IMR-90 (cell line): ENCODE measurements around the gene CDC14A. TPM values are rescaled to one million over a fixed set of nuclear protein-coding genes. Genes with fewer than 3 reads are reported as not detected.

Experiments
- ATAC-seq: fragments of 200-7000 bp; cut with Tn5 transposase; 2 replicates; pipeline ENCODE4 v1.9.1; 2020; ENCODE audit warnings: low read depth, mild to moderate bottlenecking, moderate library complexity
- BruUV-seq: library from RNA; stranded (reverse); fragments of 400-500 nt; replicated peaks from 2 replicates; lab custom pipeline; 2021; lab: Mats Ljungman, UMichigan
- CTCF ChIA-PET: fragments of 300-600 bp; formaldehyde crosslinking; extraction: SDS; loops from one replicate; lab custom pipeline; 2021; ENCODE audit warnings: antibody characterized with exemption; lab: Yijun Ruan, JAX
- POLR2A ChIA-PET: fragments of 300-600 bp; sonication (Branson Sonifier 250); formaldehyde crosslinking; loops from one replicate; lab custom pipeline; 2022; ENCODE audit warnings: antibody characterized with exemption; ENCODE audit not compliant: unreplicated experiment; lab: Charles Lee
- DNase-seq: peaks from one replicate; pipeline ENCODE4 v3.0.0; 2013
- H2AFZ ChIP-seq: replicated peaks from 2 replicates; pipeline ENCODE3; 2013; ENCODE audit warnings: low read length, mild to moderate bottlenecking; ENCODE audit not compliant: poor library complexity
- H2AK5ac ChIP-seq: 2 replicates; pipeline ENCODE4 v1.6.1; 2013; ENCODE audit warnings: low read depth, low read length, inconsistent platforms
- H2AK9ac ChIP-seq: replicated peaks from 2 replicates; pipeline ENCODE3; 2013; ENCODE audit warnings: mild to moderate bottlenecking, low read depth, low read length, moderate library complexity; ENCODE audit not compliant: poor library complexity
- H2BK120ac ChIP-seq: 2 replicates; pipeline ENCODE4 v1.6.1; 2013; ENCODE audit warnings: low read depth, low read length, inconsistent platforms
- H2BK15ac ChIP-seq: 3 replicates; pipeline ENCODE4 v1.6.1; 2013; ENCODE audit warnings: low read depth, low read length, inconsistent platforms
- H2BK20ac ChIP-seq: 2 replicates; pipeline ENCODE4 v1.6.1; 2013; ENCODE audit warnings: low read depth, mild to moderate bottlenecking, inconsistent platforms, low read length, moderate library complexity
- H2BK5ac ChIP-seq: 2 replicates; pipeline ENCODE4 v1.6.1; 2013; ENCODE audit warnings: mild to moderate bottlenecking, low read depth, low read length, inconsistent platforms; ENCODE audit not compliant: poor library complexity, severe bottlenecking
- H3K14ac ChIP-seq: replicated peaks from 2 replicates; pipeline ENCODE4 v1.6.1; 2013; ENCODE audit warnings: low read depth, low read length, inconsistent platforms
- H3K18ac ChIP-seq: 2 replicates; pipeline ENCODE4 v1.6.1; 2013; ENCODE audit warnings: low read depth, low read length, control low read depth
- H3K23ac ChIP-seq: 2 replicates; pipeline ENCODE4 v1.6.1; 2013; ENCODE audit warnings: low read depth, low read length, inconsistent platforms
- H3K27ac ChIP-seq: 2 replicates; pipeline ENCODE4 v1.5.1; 2013; ENCODE audit warnings: mild to moderate bottlenecking, control low read depth, low read length; ENCODE audit not compliant: insufficient read depth
- H3K27me3 ChIP-seq: 2 replicates; pipeline ENCODE4 v1.6.1; 2013; ENCODE audit warnings: low read length; ENCODE audit not compliant: control insufficient read depth, insufficient read depth
- H3K36me3 ChIP-seq: 2 replicates; pipeline ENCODE4 v1.6.1; 2013; ENCODE audit warnings: low read length, mixed read lengths; ENCODE audit not compliant: control insufficient read depth, insufficient read depth
- H3K4ac ChIP-seq: 2 replicates; pipeline ENCODE4 v1.6.1; 2013; ENCODE audit warnings: low read depth, low read length, inconsistent platforms
- H3K4me1 ChIP-seq: 2 replicates; pipeline ENCODE4 v1.6.1; 2013; ENCODE audit warnings: low read length, mixed read lengths; ENCODE audit not compliant: control insufficient read depth, insufficient read depth
- H3K4me2 ChIP-seq: 2 replicates; pipeline ENCODE4 v1.6.1; 2013; ENCODE audit warnings: low read depth, mild to moderate bottlenecking, control low read depth, low read length, moderate library complexity
- H3K4me3 ChIP-seq: 2 replicates; pipeline ENCODE4 v1.5.1; 2013; ENCODE audit warnings: low read depth, mild to moderate bottlenecking, control low read depth, low read length, moderate library complexity; ENCODE audit not compliant: insufficient read depth
- H3K56ac ChIP-seq: 2 replicates; pipeline ENCODE4 v1.6.1; 2013; ENCODE audit warnings: low read length, inconsistent platforms; ENCODE audit not compliant: insufficient read depth; ENCODE audit errors: extremely low read depth
- H3K79me1 ChIP-seq, 2 experiments: 2 replicates each; pipeline ENCODE4 v1.6.1; 2013; ENCODE audit warnings: low read length in 2 of 2, inconsistent platforms in 1 of 2, low read depth in 1 of 2
- H3K9ac ChIP-seq: 2 replicates; pipeline ENCODE4 v1.6.1; 2013; ENCODE audit warnings: low read depth, low read length, control low read depth
- H3K9me1 ChIP-seq: 2 replicates; pipeline ENCODE4 v1.6.1; 2013; ENCODE audit warnings: low read length, inconsistent platforms; ENCODE audit not compliant: insufficient read depth
- H3K9me3 ChIP-seq: 2 replicates; pipeline ENCODE4 v1.6.1; 2013; ENCODE audit warnings: low read length; ENCODE audit not compliant: control insufficient read depth, insufficient read depth
- H4K20me1 ChIP-seq: 2 replicates; pipeline ENCODE4 v1.6.1; 2013; ENCODE audit warnings: low read length, inconsistent platforms; ENCODE audit not compliant: insufficient read depth
- H4K5ac ChIP-seq: 2 replicates; pipeline ENCODE4 v1.6.1; 2013; ENCODE audit warnings: mild to moderate bottlenecking, low read depth, low read length, control low read depth
- H4K8ac ChIP-seq, 2 experiments: 2 replicates each; pipeline ENCODE4 v1.6.1; 2013; ENCODE audit warnings: low read depth in 2 of 2, low read length in 2 of 2, control low read depth in 1 of 2, inconsistent platforms in 1 of 2
- H4K91ac ChIP-seq: 2 replicates; pipeline ENCODE4 v1.6.1; 2013; ENCODE audit warnings: low read depth, low read length, inconsistent platforms; ENCODE audit not compliant: insufficient read depth
- BHLHE40 ChIP-seq: fragments of 150-350 bp; IDR thresholded peaks from 2 replicates; pipeline ENCODE4 v1.6.1; 2016; ENCODE audit warnings: mild to moderate bottlenecking, low read depth, low read length
- CEBPB ChIP-seq: IDR thresholded peaks from 2 replicates; pipeline ENCODE4 v1.6.1; 2012; ENCODE audit warnings: low read depth, low read length, improper control_type of control experiment
- CHD1 ChIP-seq: IDR thresholded peaks from 2 replicates; pipeline ENCODE4 v1.6.1; 2012; ENCODE audit warnings: low read depth, low read length, improper control_type of control experiment
- ELK1 ChIP-seq: fragments of 150-350 bp; IDR thresholded peaks from 2 replicates; pipeline ENCODE4 v1.6.1; 2016; ENCODE audit warnings: low read depth, mild to moderate bottlenecking, low read length, moderate library complexity, borderline replicate concordance
- FOS ChIP-seq: fragments of 150-350 bp; IDR thresholded peaks from 2 replicates; pipeline ENCODE4 v1.6.1; 2016; ENCODE audit warnings: low read depth, low read length
- MAFK ChIP-seq: IDR thresholded peaks from 2 replicates; pipeline ENCODE4 v1.6.1; 2012; ENCODE audit warnings: low read depth, low read length, improper control_type of control experiment
- MXI1 ChIP-seq: IDR thresholded peaks from 2 replicates; pipeline ENCODE4 v1.6.1; 2012; ENCODE audit warnings: low read depth, mild to moderate bottlenecking, low read length, moderate library complexity, borderline replicate concordance
- RCOR1 ChIP-seq: IDR thresholded peaks from 2 replicates; pipeline ENCODE4 v1.6.1; 2012; ENCODE audit warnings: mild to moderate bottlenecking, low read length, improper control_type of control experiment; ENCODE audit not compliant: insufficient replicate concordance
- SMC3 ChIP-seq: fragments of 150-350 bp; IDR thresholded peaks from 2 replicates; pipeline ENCODE4 v1.6.1; 2016; ENCODE audit warnings: low read depth, mild to moderate bottlenecking, antibody characterized with exemption, low read length, moderate library complexity
- WGBS, 2 experiments: methylation state at CpG; one replicate each; pipeline versions ENCODE4 v1.1.5 to v1.1.7; 2013; ENCODE audit warnings: missing lambda C conversion rate in 2 of 2; ENCODE audit not compliant: insufficient read length in 1 of 2; ENCODE audit errors: extremely low coverage in 2 of 2; 5-methylcytosine and 5-hydroxymethylcytosine counted together
- dilution Hi-C: fragments of 300-500 bp; cut with HindIII; formaldehyde crosslinking; loops from one replicate; pipeline ENCODE4 v1.14.3; 2018; ENCODE audit warnings: low sequenced_read_pairs; ENCODE audit not compliant: unreplicated experiment
- in situ Hi-C: fragments of 300-500 bp; cut with MboI; formaldehyde crosslinking; loops from 3 replicates; pipeline ENCODE4 v1.14.3; 2019; ENCODE audit warnings: low sequenced_read_pairs, inconsistent platforms, mixed read lengths
- intact Hi-C: fragments of 100-400 bp; cut with micrococcal nuclease; formaldehyde crosslinking; loops from 2 replicates; pipeline ENCODE4 v1.10.0; 2022
- polyA plus RNA-seq, 3 experiments: library from polyadenylated mRNA; depleted of rRNA; stranded (reverse); fragments of >200 nt; gene quantifications; 2 replicates each; pipeline ENCODE4 v1.2.3, GENCODE V29; 2012; ENCODE audit warnings: low replicate concordance in 1 of 3
- total RNA-seq: library from RNA; depleted of rRNA; stranded (reverse); fragments of >200 nt; gene quantifications from 2 replicates; pipeline ENCODE4 v1.2.3, GENCODE V29; 2012

CDC14A gene
- total and polyA plus RNA-seq, 2 of the 4 experiments (the other 2 are of a cell fraction), result 1.7 to 3.0 TPM

- no peak overlapping the region for H2AK5ac ChIP-seq
- H3K27ac ChIP-seq, result no peak overlapping the region
- WGBS, 2 experiments, result no CpG with 5 or more reads among the region's 1 CpG
- no peak overlapping the region for H3K4me2 ChIP-seq
- dilution Hi-C loops, result loop anchor here (25.0 kb wide), 1 partner anchor 435 kb away; the partner anchor contains the start of genes EXTL2 and SLC30A7
- H2BK5ac ChIP-seq, result no peak overlapping the region
- H3K79me1 ChIP-seq, result no peaks in the 10 kb centered on the region
- DNase-seq (peak; percentile 71), ATAC-seq (no peak)
- POLR2A ChIA-PET, result no interaction called here
- H3K9me1 ChIP-seq, result no peaks in the 10 kb centered on the region
- in situ Hi-C loops, result no loop called here
- no peak overlapping the region for H2AK9ac ChIP-seq
- H3K9me3 ChIP-seq, result no peaks in the 10 kb centered on the region
- no TSS peak for BruUV-seq
- no peak overlapping the region for H3K56ac ChIP-seq
- H2BK20ac ChIP-seq, result no peak overlapping the region
- H3K27me3 ChIP-seq, result no peaks in the 10 kb centered on the region
- H3K9ac ChIP-seq, result no peak overlapping the region
- no peak overlapping the region for H2BK120ac ChIP-seq
- no peak overlapping the region for H4K91ac ChIP-seq
- no peak overlapping the region for H4K8ac ChIP-seq
- no peak overlapping the region for H2AFZ ChIP-seq
- H3K4ac ChIP-seq, result no peak overlapping the region
- H3K18ac ChIP-seq, result no peak overlapping the region
- CTCF ChIA-PET, result interaction anchor here (0.6 kb wide), 1 partner anchor 677 kb away, joined by 3 read pairs; no protein-coding TSS in a partner anchor
- H3K4me1 ChIP-seq, result no peaks in the 10 kb centered on the region
- no peak overlapping the region for H3K4me3 ChIP-seq
- H3K23ac ChIP-seq, result no peak overlapping the region
- no peak overlapping the region for H2BK15ac ChIP-seq
- H4K20me1 ChIP-seq, result no peaks in the 10 kb centered on the region
- intact Hi-C loops, result no loop called here
- H3K14ac ChIP-seq, result no peak overlapping the region
- TF ChIP-seq FOS, result no peak
- peak; percentile 72 for TF ChIP-seq CEBPB
- no peak for TF ChIP-seq BHLHE40
- TF ChIP-seq MXI1, result no peak
- no peak for TF ChIP-seq MAFK
- no peak for TF ChIP-seq SMC3
- no peak for TF ChIP-seq CHD1
- TF ChIP-seq ELK1, result no peak
- no peak for TF ChIP-seq RCOR1
- no peak overlapping the region for H4K5ac ChIP-seq
- no peaks in the 10 kb centered on the region for H3K36me3 ChIP-seq
Measured at GRCh38 chr1:100452641-100453040, 100.3 kb downstream of the CDC14A start.
